ENCODE results near the gene WTAP. TPM values are rescaled to one million over a fixed set of nuclear protein-coding genes. Genes with fewer than 3 reads are reported as not detected.

WTAP gene
- total RNA-seq, 1 experiment from 2014 or later, result 114 TPM

- Histone ChIP-seq H3K36me3 (ENCODE audit: control insufficient read depth, insufficient read depth, low read length) (peaks cover 4% of the 10 kb centered on the region; the same call in 1 of the 2 replicates), H3K27me3 (replicated peaks; ENCODE audit: control insufficient read depth, insufficient read depth, low read length) (no peaks in the 10 kb centered on the region), H3K9me3 (no peaks in the 10 kb centered on the region), H3K4me1 (peaks cover 16% of the 10 kb centered on the region), H3K4me3 (ENCODE audit: low read depth, low read length) (peak overlapping the region; percentile 84)
- TF ChIP-seq, protein P1, sequence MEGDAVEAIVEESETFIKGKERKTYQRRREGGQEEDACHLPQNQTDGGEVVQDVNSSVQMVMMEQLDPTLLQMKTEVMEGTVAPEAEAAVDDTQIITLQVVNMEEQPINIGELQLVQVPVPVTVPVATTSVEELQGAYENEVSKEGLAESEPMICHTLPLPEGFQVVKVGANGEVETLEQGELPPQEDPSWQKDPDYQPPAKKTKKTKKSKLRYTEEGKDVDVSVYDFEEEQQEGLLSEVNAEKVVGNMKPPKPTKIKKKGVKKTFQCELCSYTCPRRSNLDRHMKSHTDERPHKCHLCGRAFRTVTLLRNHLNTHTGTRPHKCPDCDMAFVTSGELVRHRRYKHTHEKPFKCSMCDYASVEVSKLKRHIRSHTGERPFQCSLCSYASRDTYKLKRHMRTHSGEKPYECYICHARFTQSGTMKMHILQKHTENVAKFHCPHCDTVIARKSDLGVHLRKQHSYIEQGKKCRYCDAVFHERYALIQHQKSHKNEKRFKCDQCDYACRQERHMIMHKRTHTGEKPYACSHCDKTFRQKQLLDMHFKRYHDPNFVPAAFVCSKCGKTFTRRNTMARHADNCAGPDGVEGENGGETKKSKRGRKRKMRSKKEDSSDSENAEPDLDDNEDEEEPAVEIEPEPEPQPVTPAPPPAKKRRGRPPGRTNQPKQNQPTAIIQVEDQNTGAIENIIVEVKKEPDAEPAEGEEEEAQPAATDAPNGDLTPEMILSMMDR (IDR thresholded peaks at IDR 0.05; ENCODE audit: insufficient read depth in 1 of 2, low read depth in 1 of 2, low read length in 1 of 2, severe bottlenecking in 1 of 2, unreplicated experiment in 1 of 2), result no peak
- ChIA-PET CTCF (no interaction called here), POLR2A (interaction anchor here (0.6 to 1.8 kb wide), 4 partner anchors 29 to 67 kb away, joined by 3 to 5 read pairs (median 4); partner anchors contain the start of gene SOD2)
- Mint-ChIP-seq H3K4me1 (ENCODE audit: low read depth, unreplicated experiment) (peaks cover 37% of the 10 kb centered on the region), H3K27ac (ENCODE audit: unreplicated experiment) (peak overlapping the region; percentile 98), H3K9me3 (ENCODE audit: unreplicated experiment) (no peaks in the 10 kb centered on the region), H3K4me3 (ENCODE audit: unreplicated experiment) (peak overlapping the region; percentile 82), H3K36me3 (ENCODE audit: insufficient read depth, unreplicated experiment) (peaks cover 92% of the 10 kb centered on the region), H3K27me3 (ENCODE audit: insufficient read depth, unreplicated experiment) (no peaks in the 10 kb centered on the region)
- BruUV-seq (replicated peaks), result no TSS peak
- DNase-seq, result peak in 1 of 2 experiments; percentile 28
- intact Hi-C loops (cut with micrococcal nuclease; ENCODE audit: unreplicated experiment), result no loop called here
Measured at GRCh38 chr6:159760602-159761057, 33.3 kb downstream of the WTAP start.

- Mint-ChIP-seq H3K27me3 (ENCODE audit: insufficient read depth, unreplicated experiment) (no peaks in the 10 kb centered on the region), H3K36me3 (ENCODE audit: insufficient read depth, unreplicated experiment) (peaks cover 92% of the 10 kb centered on the region), H3K27ac (ENCODE audit: unreplicated experiment) (peak overlapping the region; percentile 98), H3K4me3 (ENCODE audit: unreplicated experiment) (peak overlapping the region; percentile 82), H3K4me1 (ENCODE audit: low read depth, unreplicated experiment) (peaks cover 37% of the 10 kb centered on the region), H3K9me3 (ENCODE audit: unreplicated experiment) (no peaks in the 10 kb centered on the region)
- no peak for DNase-seq
- Histone ChIP-seq H3K36me3 (ENCODE audit: control insufficient read depth, insufficient read depth, low read length) (peaks cover 4% of the 10 kb centered on the region; the same call in 1 of the 2 replicates), H3K9me3 (no peaks in the 10 kb centered on the region), H3K27me3 (replicated peaks; ENCODE audit: control insufficient read depth, insufficient read depth, low read length) (no peaks in the 10 kb centered on the region), H3K4me3 (ENCODE audit: low read depth, low read length) (peak overlapping the region; percentile 84), H3K4me1 (peaks cover 16% of the 10 kb centered on the region)
- TSS peak; percentile 73 for BruUV-seq (replicated peaks)
- CTCF ChIA-PET, result interaction anchor here (1.1 kb wide), 1 partner anchor 28 kb away, joined by 4 read pairs; the partner anchor contains the start of gene TCP1
- TF ChIP-seq, protein P1 (IDR thresholded peaks at IDR 0.05; ENCODE audit: insufficient read depth in 1 of 2, low read depth in 1 of 2, low read length in 1 of 2, severe bottlenecking in 1 of 2, unreplicated experiment in 1 of 2), result no peak
- intact Hi-C loops (cut with micrococcal nuclease; ENCODE audit: unreplicated experiment), result no loop called here
- POLR2A ChIA-PET, result interaction anchor here (0.6 to 1.8 kb wide), 10 partner anchors 10 to 79 kb away, joined by 3 to 35 read pairs (median 4); partner anchors contain the start of genes MRPL18, SOD2, TCP1 and WTAP
Measured at GRCh38 chr6:159761129-159761872, 34.0 kb downstream of the WTAP start.

GRCh38 chr6:159761873-159762680 is 34.8 kb downstream of the WTAP start, which contains the start of gene ACAT2:
TSS of gene ACAT2 (plus strand) at chr6:159762045. CDS start at chr6:159762088, 43 bp downstream.
- CTCF ChIA-PET, result interaction anchor here (0.6 to 1.1 kb wide), 3 partner anchors 28 to 791 kb away, joined by 3 to 4 read pairs (median 3); partner anchors contain the start of gene TCP1
- Mint-ChIP-seq H3K9me3 (ENCODE audit: unreplicated experiment) (no peaks in the 10 kb centered on the region), H3K27ac (ENCODE audit: unreplicated experiment) (peak within 1 kb of the TSS; percentile 98), H3K27me3 (ENCODE audit: insufficient read depth, unreplicated experiment) (no peaks in the 10 kb centered on the region), H3K4me3 (ENCODE audit: unreplicated experiment) (peak within 1 kb of the TSS; percentile 82), H3K4me1 (ENCODE audit: low read depth, unreplicated experiment) (peaks cover 37% of the 10 kb centered on the region), H3K36me3 (ENCODE audit: insufficient read depth, unreplicated experiment) (peaks cover 92% of the 10 kb centered on the region)
- H3K4me1 ChIP-seq, result peaks cover 16% of the 10 kb centered on the region
- H3K27me3 ChIP-seq (replicated peaks; ENCODE audit: control insufficient read depth, insufficient read depth, low read length), result no peaks in the 10 kb centered on the region
- no TSS peak for BruUV-seq (replicated peaks)
- TF ChIP-seq, protein P1 (IDR thresholded peaks at IDR 0.05; ENCODE audit: insufficient read depth in 1 of 2, low read depth in 1 of 2, low read length in 1 of 2, severe bottlenecking in 1 of 2, unreplicated experiment in 1 of 2), result no peak
- H3K36me3 ChIP-seq (ENCODE audit: control insufficient read depth, insufficient read depth, low read length), result peaks cover 8% of the 10 kb centered on the region
- peak; percentile 96 to 98 for DNase-seq
- POLR2A ChIA-PET, result interaction anchor here (0.5 to 1.8 kb wide), 9 partner anchors 10 to 80 kb away, joined by 3 to 35 read pairs (median 5); partner anchors contain the start of genes MRPL18, SOD2, TCP1 and WTAP
- peak within 1 kb of the TSS; percentile 84 for H3K4me3 ChIP-seq (ENCODE audit: low read depth, low read length)
- no peaks in the 10 kb centered on the region for H3K9me3 ChIP-seq
- intact Hi-C loops (cut with micrococcal nuclease; ENCODE audit: unreplicated experiment), result loop anchor here (1.0 kb wide), 4 partner anchors 27 to 71 kb away; partner anchors contain the start of genes TCP1 and WTAP

Measured in Caco-2 (cell line).